ENCODE results near the gene DNAJB1.

DNA sequence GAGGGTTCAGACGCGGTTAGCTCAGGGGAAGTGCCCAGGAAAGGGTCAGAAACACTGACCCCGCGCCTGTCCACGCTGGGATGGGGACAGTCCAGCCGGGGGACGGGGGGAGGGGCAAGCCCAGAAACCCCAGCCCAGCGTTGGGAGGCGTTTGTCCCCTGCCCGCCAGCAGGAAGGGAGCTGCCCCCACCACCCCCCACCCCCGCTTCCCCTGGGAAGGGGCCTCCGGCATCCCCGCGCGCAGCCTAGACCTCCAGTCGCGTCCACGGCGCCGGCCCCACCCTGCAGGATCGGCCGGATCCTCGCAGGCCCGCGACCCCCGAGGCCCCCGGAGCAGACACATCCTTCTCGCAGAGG is 22.5 kb downstream of the DNAJB1 start:
- TF ChIP-seq TAF1 (IDR thresholded peaks at IDR 0.05; ENCODE audit: low read depth, low read length) (no peak), POLR2AphosphoS5 (IDR thresholded peaks at IDR 0.05; ENCODE audit: low read depth, low read length) (no peak), POLR2A (IDR thresholded peaks at IDR 0.05; ENCODE audit: low read depth, low read length) (no peak)

Measured in GM12891 (cell line).